GDM1 (cell line): ENCODE results near the gene PAPPA2.

Source experiments
- DNase-seq: peaks from one replicate; lab custom pipeline; 2025; lab: John Stamatoyannopoulos, UW

PAPPA2 gene

DNA sequence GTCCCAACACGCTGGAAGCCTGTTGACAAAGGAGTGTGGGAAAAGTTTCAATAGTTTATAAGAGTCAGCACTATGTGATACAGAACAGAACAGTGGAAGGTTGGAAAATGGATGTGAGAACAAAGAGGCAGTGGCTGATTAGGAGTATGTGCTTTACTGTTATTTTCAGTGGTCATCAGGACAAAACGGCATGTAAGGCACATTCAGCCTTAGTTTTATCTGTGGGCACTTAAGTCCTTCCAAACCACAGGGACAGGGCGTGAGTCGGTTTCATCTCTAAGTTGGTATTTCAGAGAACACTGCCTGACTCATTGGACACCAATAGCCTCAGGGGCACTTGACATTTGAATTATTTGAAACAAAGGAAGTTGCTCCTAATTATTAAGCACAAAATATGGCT lies 394.7 kb downstream of the PAPPA2 start:
- DNase-seq = no peak

- no peak for DNase-seq
These were observed 395.5 kb downstream of the PAPPA2 start for GRCh38 chr1:176858433-176858916.

- DNase-seq = no peak
These were observed 400.6 kb downstream of the PAPPA2 start for GRCh38 chr1:176863613-176864012.

DNA sequence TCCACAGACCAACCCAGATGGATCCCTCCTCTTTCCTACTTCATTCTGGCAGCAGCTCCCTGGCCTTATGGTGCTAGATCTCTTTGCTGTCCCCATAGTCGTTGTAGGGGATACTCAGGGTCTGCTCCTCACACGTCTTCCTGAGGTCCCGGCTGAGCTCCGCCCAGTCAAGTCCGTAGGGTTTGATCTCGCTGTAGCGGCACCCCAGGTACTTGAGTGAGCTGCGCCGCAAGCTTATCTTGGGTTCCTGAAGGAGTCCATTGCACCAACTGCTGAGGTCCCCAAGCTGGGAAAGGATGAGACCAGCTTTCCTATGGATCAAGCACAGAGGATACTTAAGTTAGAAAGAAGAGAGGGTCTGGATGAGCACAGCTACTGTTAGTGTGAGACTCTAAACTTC lies 401.2 kb downstream of the PAPPA2 start:
- no peak for DNase-seq

DNA sequence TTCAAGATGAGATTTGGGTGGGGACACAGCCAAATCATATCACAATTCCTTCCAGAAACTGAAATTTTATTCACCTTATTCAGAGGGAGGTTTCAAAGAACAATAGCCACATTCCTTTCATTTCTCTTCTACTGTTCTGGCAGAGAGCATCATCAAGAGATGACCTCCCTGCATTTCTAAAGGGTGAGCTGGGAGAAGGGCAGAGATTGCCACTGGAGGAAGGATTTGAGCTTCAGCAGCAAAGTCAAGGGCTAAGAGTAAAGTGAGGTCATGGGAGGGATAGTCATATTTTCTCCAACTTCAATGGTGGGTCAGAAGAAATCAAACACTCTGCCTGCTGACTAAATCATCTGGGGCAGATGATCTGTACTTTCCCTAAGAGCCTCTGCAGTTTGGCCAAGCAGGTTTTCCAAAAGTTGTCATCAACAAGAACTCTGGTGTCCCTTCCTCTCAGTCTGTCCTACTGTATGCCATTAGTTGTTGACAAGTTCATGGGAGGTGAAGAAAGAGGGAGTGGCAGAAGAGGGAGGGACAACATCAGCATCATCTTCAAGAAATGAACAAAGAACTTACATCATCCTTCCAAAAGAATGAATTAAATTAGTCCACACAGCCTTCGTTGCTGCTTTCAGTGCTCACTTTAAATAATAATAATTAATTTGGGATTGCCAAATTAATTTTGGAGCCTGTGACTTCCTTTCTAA lies 403.2 kb downstream of the PAPPA2 start:
- no peak for DNase-seq

DNA sequence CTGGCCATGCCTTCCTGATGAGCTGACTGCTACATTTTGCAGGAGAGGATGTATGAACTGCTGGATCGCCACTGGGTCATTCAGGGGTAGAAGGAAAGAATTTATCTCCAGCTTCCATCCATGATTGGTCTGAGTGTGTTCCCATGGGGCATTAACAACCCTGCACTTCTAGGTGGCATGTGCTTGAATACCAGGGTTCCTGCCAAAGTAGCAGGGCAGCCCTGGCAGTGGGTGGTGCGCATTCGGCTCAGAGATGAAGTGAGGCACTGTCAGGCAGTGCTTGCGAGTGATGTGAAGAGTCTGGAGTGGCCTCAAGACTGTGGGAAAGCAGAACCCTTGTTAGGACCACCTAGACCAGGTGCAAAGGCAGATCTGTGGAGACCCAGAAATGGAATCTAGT lies 406.6 kb downstream of the PAPPA2 start:
- DNase-seq = no peak

GRCh38 chr1:176876966-176877515 lies 414.1 kb downstream of the PAPPA2 start:
- DNase-seq = no peak

DNA sequence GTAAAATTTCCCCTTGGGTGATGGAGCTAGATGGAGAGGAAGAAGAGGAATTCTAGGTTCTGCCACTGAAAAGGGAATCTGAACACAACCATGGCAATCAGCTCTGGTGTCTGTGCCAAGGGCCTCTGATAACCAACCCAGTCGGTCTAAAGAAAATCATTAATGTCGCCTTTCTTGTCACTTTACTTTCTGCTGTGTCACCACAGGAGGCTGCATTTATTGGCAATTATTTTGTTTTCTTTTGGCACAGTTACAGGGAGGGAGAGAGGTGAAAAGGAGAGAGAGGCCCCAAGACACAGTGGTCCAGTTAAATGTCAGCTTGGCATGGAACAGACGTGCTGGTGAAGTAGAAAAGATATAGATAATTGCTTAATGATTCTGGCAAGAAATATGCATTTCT lies 414.6 kb downstream of the PAPPA2 start:
- no peak for DNase-seq

GRCh38 chr1:176878750-176879536 lies 416.0 kb downstream of the PAPPA2 start:
- DNase-seq = no peak

- DNase-seq = no peak
These were observed 417.0 kb downstream of the PAPPA2 start for GRCh38 chr1:176879784-176880620.

DNA sequence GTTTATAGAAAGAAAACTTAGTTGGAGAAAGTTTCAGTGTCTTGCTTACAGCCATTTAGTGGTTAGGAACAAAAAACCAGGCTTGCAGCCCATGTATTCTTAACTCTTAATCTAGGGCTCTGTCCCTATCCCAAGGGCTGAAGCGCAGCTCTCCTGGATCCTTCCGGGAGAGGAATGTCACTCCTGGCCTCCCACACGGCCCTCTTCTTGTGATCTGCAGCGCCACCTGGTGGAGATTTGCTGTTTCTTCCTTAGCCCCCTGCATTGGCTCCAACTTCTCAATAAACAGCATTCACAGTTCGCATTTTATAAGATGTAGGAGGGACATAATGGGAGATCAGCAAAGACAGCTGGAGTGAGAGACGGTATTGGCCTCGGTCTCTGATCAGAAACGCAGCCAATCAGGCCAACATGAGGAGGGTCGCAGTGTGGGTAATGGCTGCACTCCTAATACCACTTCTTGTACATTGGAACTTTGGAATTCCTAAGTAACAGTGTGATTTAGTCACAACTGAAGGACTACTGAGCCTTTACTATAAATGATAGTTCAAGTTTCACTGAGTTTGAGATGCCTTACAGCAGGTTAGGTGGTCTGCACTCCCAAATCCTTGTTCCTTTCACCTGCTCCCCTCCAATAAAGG lies 418.1 kb downstream of the PAPPA2 start:
- no peak for DNase-seq

DNA sequence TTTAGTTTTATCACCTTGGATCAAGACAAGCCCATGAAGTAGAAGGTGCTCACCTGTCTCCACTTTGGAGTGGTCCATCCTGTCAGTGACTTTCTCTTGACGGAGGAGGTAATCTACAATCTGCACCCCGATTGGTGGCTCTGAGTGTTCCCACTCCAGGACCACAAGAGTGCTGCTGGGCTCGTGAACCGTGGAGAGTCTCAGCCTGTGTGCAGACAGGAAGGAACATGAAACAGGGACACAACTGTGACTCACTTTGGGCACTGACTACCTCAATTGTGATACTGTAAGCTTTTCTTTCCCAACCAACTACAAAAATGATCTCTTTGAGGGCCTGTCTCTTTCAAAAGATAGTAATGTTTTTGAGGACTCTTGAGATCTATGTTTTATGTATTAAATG lies 421.3 kb downstream of the PAPPA2 start:
- no peak for DNase-seq

- no peak for DNase-seq
These were observed 421.9 kb downstream of the PAPPA2 start for GRCh38 chr1:176884911-176885310.

DNA sequence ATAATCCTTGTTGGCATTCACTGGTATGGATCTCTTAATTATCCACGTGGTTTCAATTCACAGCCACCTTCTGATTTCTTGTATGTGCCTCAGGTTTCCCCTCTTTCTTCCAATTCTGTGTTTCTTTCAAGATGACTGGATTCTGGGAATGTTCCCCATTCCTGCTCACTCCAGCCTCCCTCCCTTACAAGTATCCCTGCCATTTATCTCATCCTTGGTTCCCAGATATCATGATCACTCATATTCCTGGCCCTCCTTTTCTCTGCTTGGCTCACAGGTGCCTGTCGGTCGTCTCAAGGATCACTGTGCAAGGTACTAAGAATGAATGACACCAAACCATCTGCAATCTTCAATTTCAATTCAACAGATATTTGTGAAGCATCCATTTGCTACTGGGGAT lies 422.4 kb downstream of the PAPPA2 start:
- no peak for DNase-seq

GRCh38 chr1:176885751-176886150 lies 422.8 kb downstream of the PAPPA2 start:
- no peak for DNase-seq

GRCh38 chr1:176888471-176889032 lies 425.6 kb downstream of the PAPPA2 start:
- no peak for DNase-seq

GRCh38 chr1:176893625-176894352 lies 430.8 kb downstream of the PAPPA2 start:
- no peak for DNase-seq

DNA sequence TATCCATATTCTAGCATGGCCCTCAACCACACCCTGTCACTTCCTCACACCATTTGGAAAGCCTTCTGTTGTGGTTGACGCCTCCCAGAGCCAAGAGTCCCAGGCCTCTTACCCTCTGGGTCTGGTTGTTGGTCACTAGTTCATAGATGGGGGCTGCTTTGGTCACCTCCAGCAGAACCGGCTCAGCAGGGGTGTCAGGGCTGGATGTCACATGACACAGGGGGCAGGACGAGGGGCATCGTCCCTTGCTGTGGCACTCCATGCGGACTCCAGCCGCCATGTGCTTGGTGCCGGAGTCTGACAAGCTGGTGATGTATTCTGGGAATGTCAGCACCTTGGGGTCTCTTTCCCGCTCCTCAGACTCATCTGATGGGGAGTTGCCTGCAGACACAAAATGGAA lies 431.5 kb downstream of the PAPPA2 start:
- DNase-seq = no peak
